H1 (cell line): ENCODE data around the gene PPP1R14C. TPM values are rescaled to one million over a fixed set of nuclear protein-coding genes. Genes with fewer than 3 reads are reported as not detected.

Experiments
- CTCF ChIA-PET: fragments of 300-600 bp; sonication (Branson Sonifier 250); formaldehyde crosslinking; loops from one replicate; lab custom pipeline; 2021; ENCODE audit not compliant: partially characterized antibody; lab: Charles Lee
- POLR2A ChIA-PET: fragments of 300-600 bp; sonication (Branson Sonifier 250); formaldehyde crosslinking; loops from one replicate; lab custom pipeline; 2021; ENCODE audit warnings: inconsistent platforms; ENCODE audit not compliant: partially characterized antibody; lab: Charles Lee
- DNase-seq, 2 experiments: peaks; one replicate each; pipeline versions ENCODE4 v3.0.0 to v3.0.0-alpha.2; 2010 to 2022; ENCODE audit warnings: low spot score in 2 of 2, low read depth in 1 of 2, mixed read lengths in 1 of 2
- FAIRE-seq: peaks from 2 replicates; lab custom pipeline; 2011; peaks lifted over from hg19 to GRCh38; lab: Jason Lieb, UNC
- H2AFZ ChIP-seq: 2 replicates; pipeline ENCODE4 v1.8.1; 2012; ENCODE audit warnings: low read length, inconsistent platforms
- H2AK5ac ChIP-seq: 2 replicates; pipeline ENCODE4 v1.6.1; 2013; ENCODE audit warnings: low read depth, low read length
- H2BK120ac ChIP-seq: replicated peaks from 2 replicates; pipeline ENCODE3; 2013; ENCODE audit warnings: low read depth, low read length, inconsistent platforms
- H2BK12ac ChIP-seq: 2 replicates; pipeline ENCODE4 v1.6.1; 2013; ENCODE audit warnings: low read depth, low read length
- H2BK15ac ChIP-seq: 2 replicates; pipeline ENCODE4 v1.6.1; 2013; ENCODE audit warnings: low read length
- H2BK20ac ChIP-seq: 2 replicates; pipeline ENCODE4 v1.6.1; 2013; ENCODE audit warnings: low read length
- H2BK5ac ChIP-seq: 2 replicates; pipeline ENCODE4 v1.6.1; 2013; ENCODE audit warnings: low read depth, low read length
- H3K14ac ChIP-seq: 2 replicates; pipeline ENCODE4 v1.6.1; 2013; ENCODE audit warnings: inconsistent platforms; ENCODE audit not compliant: insufficient read length
- H3K18ac ChIP-seq: 2 replicates; pipeline ENCODE4 v1.6.1; 2013; ENCODE audit warnings: low read length; ENCODE audit errors: extremely low read depth
- H3K23ac ChIP-seq: 2 replicates; pipeline ENCODE4 v1.6.1; 2013; ENCODE audit warnings: inconsistent platforms; ENCODE audit not compliant: insufficient read length
- H3K23me2 ChIP-seq: 2 replicates; pipeline ENCODE4 v1.6.1; 2013; ENCODE audit warnings: low read depth, low read length
- H3K27ac ChIP-seq: 2 replicates; pipeline ENCODE4 v1.6.1; 2011; ENCODE audit warnings: low read depth, low read length, inconsistent platforms
- H3K27me3 ChIP-seq, 4 experiments: replicated peaks in 1 of 4; 1 replicate in 1 of 4; 2 replicates in 3 of 4; pipeline versions ENCODE4 v1.6.1 to v1.8.1; 2011 to 2013; ENCODE audit warnings: low read length in 3 of 4, mild to moderate bottlenecking in 3 of 4, inconsistent platforms in 2 of 4, mixed read lengths in 2 of 4, moderate library complexity in 1 of 4; ENCODE audit not compliant: control insufficient read depth in 3 of 4, insufficient read depth in 3 of 4; ENCODE audit errors: extremely low read depth in 1 of 4
- H3K36me3 ChIP-seq, 4 experiments: 2 replicates each; pipeline versions ENCODE4 v1.6.1 to v1.8.1; 2011 to 2013; ENCODE audit warnings: mild to moderate bottlenecking in 4 of 4, low read length in 3 of 4, moderate library complexity in 2 of 4, control low read depth in 1 of 4, inconsistent platforms in 1 of 4; ENCODE audit not compliant: insufficient read depth in 4 of 4, control insufficient read depth in 2 of 4
- H3K4ac ChIP-seq: replicated peaks from 2 replicates; pipeline ENCODE3; 2013; ENCODE audit warnings: low read length, low read depth, mixed read lengths, inconsistent platforms; ENCODE audit not compliant: insufficient read length
- H3K4me1 ChIP-seq, 4 experiments: replicated peaks in 1 of 4; 1 replicate in 1 of 4; 2 replicates in 3 of 4; pipeline versions ENCODE4 v1.6.1 to v1.8.1; 2011 to 2013; ENCODE audit warnings: low read length in 3 of 4, inconsistent platforms in 2 of 4, mixed read lengths in 1 of 4; ENCODE audit not compliant: insufficient read depth in 4 of 4, control insufficient read depth in 3 of 4
- H3K4me2 ChIP-seq, 2 experiments: 2 replicates each; pipeline versions ENCODE4 v1.6.1 to v1.8.1; 2011 to 2013; ENCODE audit warnings: low read depth in 2 of 2, low read length in 2 of 2, control low read depth in 1 of 2, inconsistent platforms in 1 of 2, mild to moderate bottlenecking in 1 of 2; ENCODE audit not compliant: insufficient read depth in 1 of 2
- H3K4me3 ChIP-seq, 4 experiments: fragments of 200-600, 300-600 bp in 1 of 4; sonication (generic), shearing (Covaris generic), sonication (Bioruptor Twin) in 1 of 4; 2 replicates each; pipeline versions ENCODE4 v1.5.1 to v1.8.1; 2011 to 2016; ENCODE audit warnings: low read length in 4 of 4, low read depth in 3 of 4, control low read depth in 2 of 4, inconsistent platforms in 2 of 4, mild to moderate bottlenecking in 2 of 4, mixed read lengths in 1 of 4, moderate library complexity in 1 of 4; ENCODE audit not compliant: insufficient read depth in 2 of 4; ENCODE audit errors: extremely low read depth in 1 of 4
- H3K56ac ChIP-seq: replicated peaks from 2 replicates; pipeline ENCODE3; 2013; ENCODE audit warnings: low read depth, mild to moderate bottlenecking, mixed read lengths, low read length, inconsistent platforms; ENCODE audit not compliant: insufficient read length
- H3K79me1 ChIP-seq: 2 replicates; pipeline ENCODE4 v1.6.1; 2013; ENCODE audit warnings: low read depth, low read length, control low read depth
- H3K79me2 ChIP-seq, 2 experiments: 2 replicates each; pipeline versions ENCODE4 v1.6.1 to v1.8.1; 2012 to 2013; ENCODE audit warnings: low read length in 2 of 2, mild to moderate bottlenecking in 2 of 2, inconsistent platforms in 1 of 2; ENCODE audit not compliant: insufficient read depth in 2 of 2, control insufficient read depth in 1 of 2
- H3K9ac ChIP-seq, 4 experiments: replicated peaks in 1 of 4; 1 replicate in 1 of 4; 2 replicates in 3 of 4; pipeline versions ENCODE4 v1.6.1 to v1.8.1; 2011 to 2013; ENCODE audit warnings: low read depth in 3 of 4, low read length in 3 of 4, control low read depth in 2 of 4, mild to moderate bottlenecking in 2 of 4, moderate library complexity in 2 of 4, inconsistent platforms in 1 of 4; ENCODE audit errors: extremely low read depth in 1 of 4
- H3K9me3 ChIP-seq, 2 experiments: 2 replicates each; pipeline versions ENCODE4 v1.6.1 to v1.8.1; 2012 to 2013; ENCODE audit warnings: mild to moderate bottlenecking in 2 of 2, moderate library complexity in 2 of 2, control low read depth in 1 of 2, inconsistent platforms in 1 of 2, low read depth in 1 of 2, low read length in 1 of 2, mixed read lengths in 1 of 2; ENCODE audit not compliant: insufficient read depth in 2 of 2
- H4K20me1 ChIP-seq, 2 experiments: replicated peaks in 1 of 2; 2 replicates each; pipeline versions ENCODE3 to v1.8.1; 2011 to 2013; ENCODE audit warnings: inconsistent platforms in 2 of 2, low read length in 2 of 2, mild to moderate bottlenecking in 1 of 2; ENCODE audit not compliant: insufficient read depth in 2 of 2, control insufficient read depth in 1 of 2
- H4K5ac ChIP-seq: 2 replicates; pipeline ENCODE4 v1.6.1; 2013; ENCODE audit warnings: low read length, low read depth, mixed read lengths, inconsistent platforms; ENCODE audit not compliant: insufficient read length
- H4K8ac ChIP-seq: 2 replicates; pipeline ENCODE4 v1.8.0; 2013; ENCODE audit warnings: mild to moderate bottlenecking, moderate library complexity, low read length, inconsistent platforms; ENCODE audit not compliant: insufficient read depth; ENCODE audit errors: extremely low read depth
- H4K91ac ChIP-seq: replicated peaks from 2 replicates; pipeline ENCODE3; 2013; ENCODE audit warnings: low read length, mixed read lengths, inconsistent platforms; ENCODE audit not compliant: insufficient read length
- JUN ChIP-seq: IDR thresholded peaks from 2 replicates; pipeline ENCODE4 v1.6.1; 2011; ENCODE audit warnings: low read depth, mild to moderate bottlenecking, improper control_type of control experiment, low read length
- KDM1A ChIP-seq: fragments of 200-600, 300-600 bp; sonication (generic); IDR thresholded peaks from 2 replicates; pipeline ENCODE4 v1.7.1; 2016; ENCODE audit warnings: mild to moderate bottlenecking, low read length, borderline replicate concordance
- KDM5A ChIP-seq: fragments of 200-600 bp; IDR thresholded peaks from 2 replicates; pipeline ENCODE4 v1.7.1; 2012; ENCODE audit warnings: mild to moderate bottlenecking, low read length, inconsistent platforms, mixed read lengths
- POU5F1 ChIP-seq: IDR thresholded peaks from 2 replicates; pipeline ENCODE4 v1.6.1; 2011; ENCODE audit warnings: low read depth, mild to moderate bottlenecking, low read length, moderate library complexity
- SAP30 ChIP-seq: fragments of 300-600 bp; sonication (generic); IDR thresholded peaks from 2 replicates; pipeline ENCODE4 v1.7.1; 2012; ENCODE audit warnings: low read length, moderate library complexity, mild to moderate bottlenecking, inconsistent platforms; ENCODE audit not compliant: insufficient read depth, insufficient replicate concordance
- SIX5 ChIP-seq: IDR thresholded peaks from 2 replicates; pipeline ENCODE4 v1.6.1; 2011; ENCODE audit warnings: mild to moderate bottlenecking, low read depth, low read length
- SUZ12 ChIP-seq: fragments of 200-600 bp; sonication (generic); IDR thresholded peaks from 2 replicates; pipeline ENCODE4 v1.6.1; 2012; ENCODE audit warnings: mild to moderate bottlenecking, inconsistent platforms, low read length, moderate library complexity, mixed read lengths
- TAF1 ChIP-seq: IDR thresholded peaks from 2 replicates; pipeline ENCODE4 v1.6.1; 2011; ENCODE audit warnings: mild to moderate bottlenecking, low read depth, low read length
- WGBS, 2 experiments: shearing (Covaris generic) in 1 of 2; methylation state at CpG; one replicate each; pipeline versions ENCODE4 v1.1.6 to v1.1.7; 2013 to 2015; ENCODE audit warnings: low lambda C conversion rate in 2 of 2, mixed read lengths in 2 of 2, inconsistent platforms in 1 of 2, low coverage in 1 of 2, missing lambda C conversion rate in 1 of 2; ENCODE audit not compliant: insufficient replicate concordance in 2 of 2, insufficient coverage in 1 of 2, insufficient read length in 1 of 2; ENCODE audit errors: extremely low coverage in 1 of 2, missing lambda C conversion rate in 1 of 2; 5-methylcytosine and 5-hydroxymethylcytosine counted together
- polyA plus RNA-seq, 7 experiments: library from polyadenylated mRNA; depleted of rRNA in 3 of 7; stranded (reverse) in 5 of 7; unstranded in 2 of 7; fragments of >200 nt in 5 of 7; fragments of 200-250 nt in 2 of 7; gene quantifications; 1 replicate in 5 of 7; 2 replicates in 1 of 7; 4 replicates in 1 of 7; pipeline versions ENCODE4 v1.2.1 to v1.2.3, GENCODE V29; 2011 to 2013; ENCODE audit warnings: missing spikeins in 2 of 7, mixed read lengths in 2 of 7
- total RNA-seq: library from RNA; stranded (reverse); fragmentation: NEBNext Ultra II Directional; extraction: Animal tissue kit (Norgen Biotek cat#: 25700); gene quantifications from 2 replicates; pipeline ENCODE4 v1.2.1, GENCODE V29; 2021

Gene PPP1R14C
- total and polyA plus RNA-seq, 2 of the 8 experiments (the other 6 are each of a cell fraction or from before 2014, with no cell fraction given): 0.30 to 0.61 TPM

- FAIRE-seq: no peak
- H3K27ac ChIP-seq: no peak overlapping the region
Measured at GRCh38 chr6:150279533-150279932, 136.7 kb downstream of the PPP1R14C start.

More at GRCh38 chr6:150279533-150279932, 136.7 kb downstream of the PPP1R14C start:
- H3K23me2 ChIP-seq: no peaks in the 10 kb centered on the region
- no peak overlapping the region for H4K8ac ChIP-seq
- H3K79me2 ChIP-seq: no peaks in the 10 kb centered on the region
- H3K4me3 ChIP-seq: no peak overlapping the region
- H3K4ac ChIP-seq: no peak overlapping the region
- H3K4me2 ChIP-seq: no peak overlapping the region
- H2BK120ac ChIP-seq: no peak overlapping the region
- no peak overlapping the region for H2BK15ac ChIP-seq
- ChIA-PET CTCF (interaction anchor here (0.7 to 1.0 kb wide), 2 partner anchors 22 to 199 kb away, joined by 3 to 4 read pairs; no protein-coding TSS in a partner anchor), POLR2A (interaction anchor here (1.2 kb wide), 1 partner anchor 10 kb away, joined by 3 read pairs; no protein-coding TSS in a partner anchor)
- no peaks in the 10 kb centered on the region for H3K27me3 ChIP-seq
- 94% methylated on average over 1 of the region's 1 CpG; no CpG with 5 or more reads in 1 of the 2 experiments for WGBS, 2 experiments
- H3K9me3 ChIP-seq: no peaks in the 10 kb centered on the region
- no peaks in the 10 kb centered on the region for H3K79me1 ChIP-seq
- H2BK20ac ChIP-seq: no peak overlapping the region
- no peaks in the 10 kb centered on the region for H4K20me1 ChIP-seq
- H3K14ac ChIP-seq: no peak overlapping the region
- no peak overlapping the region for H2BK5ac ChIP-seq
- H2AK5ac ChIP-seq: no peak overlapping the region
- H3K56ac ChIP-seq: no peak overlapping the region
- H2AFZ ChIP-seq: no peak overlapping the region
- no peak overlapping the region for H3K23ac ChIP-seq
- H2BK12ac ChIP-seq: no peak overlapping the region
- no peak overlapping the region for H3K18ac ChIP-seq
- no peaks in the 10 kb centered on the region for H3K36me3 ChIP-seq
- TF ChIP-seq SAP30 (no peak), KDM5A (no peak), JUN (no peak), TAF1 (no peak), KDM1A (no peak), SIX5 (no peak), POU5F1 (no peak), SUZ12 (no peak)
- H4K91ac ChIP-seq: no peak overlapping the region
- H4K5ac ChIP-seq: no peak overlapping the region
- DNase-seq: no peak
- H3K4me1 ChIP-seq: no peaks in the 10 kb centered on the region
- H3K9ac ChIP-seq: no peak overlapping the region
